SK-N-SH treated with all-trans-retinoic acid at 6 μM for 48 hours (cell line): ENCODE data around the gene AHCTF1.
"Not testable (repeated sequence)": the region's sequence is repeated elsewhere in the genome, so short reads cannot be mapped to it uniquely, and the experiment has no call there.

ENCODE experiments used
- ATAC-seq: fragments of 200-7000 bp; cut with Tn5 transposase; 3 replicates; pipeline ENCODE4 v1.9.1; 2020; ENCODE audit warnings: mild to moderate bottlenecking, moderate library complexity
- ARNTL ChIP-seq: fragments of 450-650 bp; formaldehyde crosslinking; IDR thresholded peaks from 2 replicates; pipeline ENCODE4 v1.5.0; 2020; ENCODE audit warnings: low read depth, mild to moderate bottlenecking, moderate library complexity, borderline replicate concordance
- BACH2 ChIP-seq: fragments of 250-450 bp; sonication (Bioruptor Pico); IDR thresholded peaks from 2 replicates; pipeline ENCODE4 v1.9.0; 2021; ENCODE audit warnings: mild to moderate bottlenecking, borderline replicate concordance
- CREB5 ChIP-seq: fragments of 250-450 bp; sonication (Bioruptor Pico); IDR thresholded peaks from 2 replicates; pipeline ENCODE4 v1.5.1; 2020; ENCODE audit warnings: low read depth, mild to moderate bottlenecking, moderate library complexity
- CSDC2 ChIP-seq: fragments of 250-450 bp; sonication (Bioruptor Pico); IDR thresholded peaks from 2 replicates; pipeline ENCODE4 v1.5.0; 2020; ENCODE audit warnings: mild to moderate bottlenecking, moderate library complexity
- ESRRG ChIP-seq: fragments of 250-450 bp; sonication (Bioruptor Pico); IDR thresholded peaks from 2 replicates; pipeline ENCODE4 v1.6.1; 2021; ENCODE audit warnings: mild to moderate bottlenecking
- GLIS3 ChIP-seq: fragments of 250-450 bp; sonication (Bioruptor Pico); IDR thresholded peaks from 2 replicates; pipeline ENCODE4 v1.5.0; 2020; ENCODE audit warnings: mild to moderate bottlenecking, moderate library complexity
- ISL1 ChIP-seq: fragments of 250-450 bp; sonication (Bioruptor Pico); IDR thresholded peaks from 2 replicates; pipeline ENCODE4 v2.1.2; 2022; ENCODE audit warnings: mild to moderate bottlenecking, moderate library complexity
- PATZ1 ChIP-seq: fragments of 250-450 bp; sonication (Bioruptor Pico); IDR thresholded peaks from 2 replicates; pipeline ENCODE4 v1.8.0; 2020; ENCODE audit warnings: mild to moderate bottlenecking, moderate library complexity, borderline replicate concordance
- POU6F1 ChIP-seq: fragments of 250-450 bp; sonication (Bioruptor Pico); IDR thresholded peaks from 2 replicates; pipeline ENCODE4 v1.8.0; 2021; ENCODE audit warnings: low read depth, mild to moderate bottlenecking, moderate library complexity, borderline replicate concordance
- PPARA ChIP-seq: fragments of 250-450 bp; sonication (Bioruptor Pico); IDR thresholded peaks from 2 replicates; pipeline ENCODE4 v1.5.0; 2020; ENCODE audit warnings: mild to moderate bottlenecking, borderline replicate concordance
- RARB ChIP-seq: fragments of 250-450 bp; sonication (Bioruptor Pico); IDR thresholded peaks from 2 replicates; pipeline ENCODE4 v1.8.0; 2021; ENCODE audit warnings: mild to moderate bottlenecking, moderate library complexity
- TOX ChIP-seq: fragments of 250-450 bp; sonication (Bioruptor Pico); IDR thresholded peaks from 2 replicates; pipeline ENCODE4 v1.8.0; 2021; ENCODE audit warnings: mild to moderate bottlenecking, moderate library complexity, borderline replicate concordance
- TSHZ2 ChIP-seq: fragments of 250-450 bp; sonication (Bioruptor Pico); IDR thresholded peaks from 2 replicates; pipeline ENCODE4 v1.5.0; 2020; ENCODE audit warnings: mild to moderate bottlenecking, moderate library complexity
- ZC3H10 ChIP-seq: fragments of 250-450 bp; sonication (Bioruptor Pico); IDR thresholded peaks from 2 replicates; pipeline ENCODE4 v1.5.1; 2021; ENCODE audit warnings: mild to moderate bottlenecking, moderate library complexity
- ZFP3 ChIP-seq: fragments of 250-450 bp; sonication (Bioruptor Pico); IDR thresholded peaks from 2 replicates; pipeline ENCODE4 v1.5.0; 2020; ENCODE audit warnings: mild to moderate bottlenecking, moderate library complexity
- ZFP30 ChIP-seq: fragments of 450-650 bp; formaldehyde crosslinking; IDR thresholded peaks from 2 replicates; pipeline ENCODE4 v1.5.0; 2022; ENCODE audit warnings: mild to moderate bottlenecking, moderate library complexity
- ZNF565 ChIP-seq: fragments of 450-650 bp; formaldehyde crosslinking; conservative IDR thresholded peaks from 2 replicates; pipeline ENCODE4 v1.5.0; 2020; ENCODE audit warnings: low read depth, mild to moderate bottlenecking, moderate library complexity
- ZNF70 ChIP-seq: fragments of 450-650 bp; formaldehyde crosslinking; IDR thresholded peaks from 2 replicates; pipeline ENCODE4 v1.5.0; 2020; ENCODE audit warnings: mild to moderate bottlenecking, moderate library complexity
- ZNF8 ChIP-seq: fragments of 450-650 bp; formaldehyde crosslinking; IDR thresholded peaks from 2 replicates; pipeline ENCODE4 v1.5.0; 2020; ENCODE audit warnings: mild to moderate bottlenecking, moderate library complexity

Gene AHCTF1

GRCh38 chr1:246860401-246860800 is 71.3 kb downstream of the AHCTF1 start:
- no peak for ATAC-seq
- TF ChIP-seq CSDC2 = no peak
- TF ChIP-seq ESRRG (CRISPR knock-in tag) = no peak
- TF ChIP-seq GLIS3 (CRISPR knock-in tag) = no peak
- no peak for TF ChIP-seq ZNF70 (CRISPR knock-in tag)
- TF ChIP-seq CREB5 (CRISPR knock-in tag) = no peak
- no peak for TF ChIP-seq ZFP30 (CRISPR knock-in tag)
- no peak for TF ChIP-seq ZC3H10
- TF ChIP-seq PPARA (CRISPR knock-in tag) = no peak
- TF ChIP-seq ISL1 = no peak
- no peak for TF ChIP-seq ZNF8
- no peak for TF ChIP-seq BACH2 (CRISPR knock-in tag)
- TF ChIP-seq TOX (CRISPR knock-in tag) = no peak
- no peak for TF ChIP-seq RARB (CRISPR knock-in tag)
- TF ChIP-seq, all 23 proteins: peak for 0

GRCh38 chr1:246856371-246856770 is 75.4 kb downstream of the AHCTF1 start:
- TF ChIP-seq PATZ1 (CRISPR knock-in tag) (no peak), ZNF565 (no peak), CSDC2 (no peak), ISL1 (no peak), ARNTL (no peak)
- ATAC-seq = no peak

- not testable (repeated sequence) for ATAC-seq
Observed at GRCh38 chr1:246850640-246851039, 81.1 kb downstream of the AHCTF1 start.

GRCh38 chr1:246843876-246844275 is 87.9 kb downstream of the AHCTF1 start:
- TF ChIP-seq ZNF8 (no peak), CSDC2 (no peak), ZFP30 (CRISPR knock-in tag) (no peak), ESRRG (CRISPR knock-in tag) (no peak), TSHZ2 (CRISPR knock-in tag) (no peak), ISL1 (no peak), POU6F1 (no peak), PPARA (CRISPR knock-in tag) (no peak), RARB (CRISPR knock-in tag) (no peak), ZFP3 (no peak), PATZ1 (CRISPR knock-in tag) (no peak)
- ATAC-seq = no peak

GRCh38 chr1:246840761-246841160 is 91.0 kb downstream of the AHCTF1 start:
- not testable (repeated sequence) for ATAC-seq
